HEK293T (cell line): ENCODE results near the gene SPATA13.

ENCODE experiments used
- ARNT ChIP-seq: fragments of 450-650 bp; IDR thresholded peaks from 2 replicates; pipeline ENCODE4 v1.6.1; 2017; ENCODE audit warnings: mild to moderate bottlenecking
- BHLHE40 ChIP-seq: fragments of 450-650 bp; IDR thresholded peaks from 2 replicates; pipeline ENCODE4 v1.6.1; 2016; ENCODE audit warnings: mild to moderate bottlenecking, moderate library complexity, borderline replicate concordance
- ELF4 ChIP-seq: fragments of 450-650 bp; IDR thresholded peaks from 2 replicates; pipeline ENCODE4 v1.6.1; 2017; ENCODE audit warnings: antibody characterized with exemption
- FOXA1 ChIP-seq: fragments of 450-650 bp; IDR thresholded peaks from 2 replicates; pipeline ENCODE4 v1.6.1; 2016; ENCODE audit warnings: mild to moderate bottlenecking
- FOXK2 ChIP-seq: fragments of 450-650 bp; IDR thresholded peaks from 2 replicates; pipeline ENCODE4 v1.6.1; 2016; ENCODE audit warnings: mild to moderate bottlenecking
- FOXM1 ChIP-seq: fragments of 450-650 bp; IDR thresholded peaks from 2 replicates; pipeline ENCODE4 v1.6.1; 2017; ENCODE audit warnings: mild to moderate bottlenecking, borderline replicate concordance
- HDGF ChIP-seq: fragments of 450-650 bp; IDR thresholded peaks from 2 replicates; pipeline ENCODE4 v1.6.1; 2017; ENCODE audit warnings: antibody characterized with exemption, borderline replicate concordance
- L3MBTL2 ChIP-seq: fragments of 450-650 bp; conservative IDR thresholded peaks from 2 replicates; pipeline ENCODE4 v1.6.1; 2016; ENCODE audit warnings: mild to moderate bottlenecking
- LEF1 ChIP-seq: fragments of 450-650 bp; IDR thresholded peaks from 2 replicates; pipeline ENCODE4 v1.6.1; 2017; ENCODE audit warnings: mild to moderate bottlenecking, borderline replicate concordance
- SP1 ChIP-seq: fragments of 450-650 bp; IDR thresholded peaks from 2 replicates; pipeline ENCODE4 v1.6.1; 2017
- SUZ12 ChIP-seq: fragments of 450-650 bp; IDR thresholded peaks from 2 replicates; pipeline ENCODE4 v1.6.1; 2016; ENCODE audit warnings: mild to moderate bottlenecking
- TARDBP ChIP-seq: fragments of 450-650 bp; IDR thresholded peaks from 2 replicates; pipeline ENCODE4 v1.6.1; 2016
- ZNF384 ChIP-seq: fragments of 450-650 bp; IDR thresholded peaks from 2 replicates; pipeline ENCODE4 v1.6.1; 2016
- TF ChIP-seq, protein P1 (sequence below): fragments of 450-650 bp; IDR thresholded peaks from 2 replicates; pipeline ENCODE4 v1.6.1; 2016

DNA sequence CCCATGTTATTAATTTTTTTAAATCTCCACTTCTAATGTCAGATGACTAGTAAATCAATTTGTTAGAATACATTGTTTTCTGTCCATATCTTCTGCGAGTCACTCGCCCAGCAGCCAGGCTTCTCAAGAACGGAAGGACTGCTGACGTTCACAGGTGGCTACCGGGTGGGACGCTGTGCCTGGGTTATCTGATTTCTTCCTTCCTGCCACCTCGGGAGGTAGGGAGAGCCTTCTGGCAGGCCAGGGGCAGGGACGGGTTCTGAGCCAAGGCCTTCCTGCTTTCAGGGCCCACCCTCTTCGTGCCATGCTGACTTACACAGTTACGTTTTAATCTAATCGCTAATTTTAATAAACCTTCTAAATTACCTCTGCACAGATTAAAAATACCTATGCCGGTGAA is 140.9 kb downstream of the SPATA13 start:
- TF ChIP-seq ARNT (no peak), ZNF384 (no peak), TARDBP (no peak), BHLHE40 (no peak), SUZ12 (no peak), SP1 (no peak), HDGF (no peak), L3MBTL2 (no peak), ELF4 (no peak), FOXA1 (no peak), FOXM1 (no peak), LEF1 (no peak), FOXK2 (no peak)
- TF ChIP-seq, protein P1, sequence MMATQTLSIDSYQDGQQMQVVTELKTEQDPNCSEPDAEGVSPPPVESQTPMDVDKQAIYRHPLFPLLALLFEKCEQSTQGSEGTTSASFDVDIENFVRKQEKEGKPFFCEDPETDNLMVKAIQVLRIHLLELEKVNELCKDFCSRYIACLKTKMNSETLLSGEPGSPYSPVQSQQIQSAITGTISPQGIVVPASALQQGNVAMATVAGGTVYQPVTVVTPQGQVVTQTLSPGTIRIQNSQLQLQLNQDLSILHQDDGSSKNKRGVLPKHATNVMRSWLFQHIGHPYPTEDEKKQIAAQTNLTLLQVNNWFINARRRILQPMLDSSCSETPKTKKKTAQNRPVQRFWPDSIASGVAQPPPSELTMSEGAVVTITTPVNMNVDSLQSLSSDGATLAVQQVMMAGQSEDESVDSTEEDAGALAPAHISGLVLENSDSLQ, result no peak
